T-helper 1 cell (primary cell): ENCODE data around the gene EIF4B.
"Not testable (repeated sequence)": the region's sequence is repeated elsewhere in the genome, so short reads cannot be mapped to it uniquely, and the experiment has no call there.

Experiments used
- DNase-seq, 5 donors: peaks; one replicate each; pipeline ENCODE4 v3.0.0-alpha.2; 2012 to 2020
- total RNA-seq, 4 donors: gene quantifications; one replicate each; lab custom pipeline; 2026; lab: John Stamatoyannopoulos, UW

Gene EIF4B
- 996 to 1,141 (median 1,060) reads per million in 4 donors for total RNA-seq

GRCh38 chr12:53005986-53006809, at the start of gene EIF4B:
TSS of gene EIF4B (plus strand) at chr12:53006456. CDS start at chr12:53006484, 28 bp downstream.
- DNase-seq: peak; percentile 100

GRCh38 chr12:52956987-52957386, 49.3 kb upstream of the EIF4B start:
- no peak for DNase-seq

DNA sequence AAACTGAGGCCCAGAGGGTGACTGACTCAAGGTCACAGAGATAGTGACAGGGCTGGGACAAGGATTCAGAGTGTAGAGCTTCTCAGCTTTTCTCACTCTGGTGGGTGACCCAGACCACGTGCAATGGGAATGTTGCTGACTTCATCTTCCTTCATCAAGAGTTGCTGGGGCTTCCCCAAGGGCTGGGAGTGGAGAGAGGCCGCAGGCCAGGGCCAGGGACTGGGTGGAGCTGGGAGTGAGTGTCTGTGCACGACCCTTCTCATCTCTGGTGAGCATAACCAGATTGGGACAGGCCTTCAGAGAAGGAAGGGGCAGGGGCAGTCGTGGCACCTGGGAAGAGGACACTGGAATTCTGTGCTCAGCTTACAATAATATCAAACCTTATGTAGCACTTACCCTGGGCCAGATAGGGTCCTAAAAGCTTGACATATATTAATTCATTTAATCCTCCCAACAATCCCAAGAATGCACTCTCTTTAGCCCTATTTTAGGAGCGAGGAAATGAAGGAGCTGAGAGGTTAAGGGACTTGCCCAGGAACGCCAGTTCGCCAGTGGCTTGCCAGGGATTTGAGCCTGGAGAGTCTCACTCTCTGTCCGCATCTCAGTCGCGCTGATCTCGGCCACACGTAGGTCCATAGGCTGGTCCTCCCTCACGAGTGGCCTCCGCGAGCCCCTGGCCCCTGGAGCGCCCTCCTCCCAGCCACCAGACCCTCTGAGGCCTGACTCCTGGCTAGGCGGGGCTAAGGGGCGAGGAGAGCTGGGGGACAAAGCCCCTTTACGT, 41.5 kb upstream of the EIF4B start:
- DNase-seq: no peak

DNA sequence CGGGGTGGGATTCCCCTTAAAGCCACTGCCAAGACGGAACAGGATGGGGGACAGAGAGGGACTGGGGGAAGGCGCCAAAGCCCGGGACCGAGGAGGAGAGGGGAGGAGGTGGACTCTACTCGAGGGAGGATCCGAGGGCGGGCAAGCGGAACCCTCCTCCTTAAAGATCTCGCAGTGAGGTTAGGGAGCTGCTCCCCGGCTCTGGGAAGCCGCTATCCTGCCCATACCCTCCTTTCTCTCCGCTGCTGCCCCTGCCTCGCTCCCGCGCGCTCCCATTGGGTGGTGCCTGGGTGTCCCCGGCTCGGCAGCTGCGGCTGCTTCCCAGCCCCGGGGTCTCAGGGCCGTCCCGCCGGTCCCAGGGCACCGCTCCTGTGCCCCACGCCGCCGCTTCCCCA, 40.9 kb upstream of the EIF4B start:
- DNase-seq: no peak

DNA sequence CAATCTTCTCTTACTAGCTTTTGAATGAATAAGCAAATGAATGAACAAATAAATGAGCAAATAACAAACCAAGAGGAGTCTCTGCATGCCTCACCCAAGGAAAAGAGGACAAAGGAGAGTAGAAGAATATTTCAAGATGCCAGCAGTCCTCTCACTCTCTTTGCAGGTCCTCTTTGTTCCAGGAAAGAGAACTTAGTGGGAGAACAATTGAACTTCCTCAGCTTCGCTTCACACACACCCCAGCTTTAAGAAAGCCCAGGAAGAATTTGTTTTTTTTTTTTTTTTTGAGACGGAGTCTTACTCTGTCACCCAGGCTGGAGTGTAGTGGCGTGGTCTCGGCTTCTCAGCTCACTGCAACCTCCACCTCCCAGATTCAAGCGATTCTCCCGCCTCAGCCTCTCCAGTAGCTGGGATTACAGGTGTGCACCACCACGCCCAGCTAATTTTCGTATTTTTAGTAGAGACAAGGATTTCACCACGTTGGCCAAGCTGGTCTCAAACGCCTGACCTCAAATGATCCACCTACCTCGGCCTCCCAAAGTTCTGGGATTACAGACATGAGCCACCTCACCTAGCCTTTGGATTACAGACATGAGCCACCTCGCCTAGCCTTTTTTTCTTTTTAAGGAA, 37.0 kb upstream of the EIF4B start:
- no peak for DNase-seq

DNA sequence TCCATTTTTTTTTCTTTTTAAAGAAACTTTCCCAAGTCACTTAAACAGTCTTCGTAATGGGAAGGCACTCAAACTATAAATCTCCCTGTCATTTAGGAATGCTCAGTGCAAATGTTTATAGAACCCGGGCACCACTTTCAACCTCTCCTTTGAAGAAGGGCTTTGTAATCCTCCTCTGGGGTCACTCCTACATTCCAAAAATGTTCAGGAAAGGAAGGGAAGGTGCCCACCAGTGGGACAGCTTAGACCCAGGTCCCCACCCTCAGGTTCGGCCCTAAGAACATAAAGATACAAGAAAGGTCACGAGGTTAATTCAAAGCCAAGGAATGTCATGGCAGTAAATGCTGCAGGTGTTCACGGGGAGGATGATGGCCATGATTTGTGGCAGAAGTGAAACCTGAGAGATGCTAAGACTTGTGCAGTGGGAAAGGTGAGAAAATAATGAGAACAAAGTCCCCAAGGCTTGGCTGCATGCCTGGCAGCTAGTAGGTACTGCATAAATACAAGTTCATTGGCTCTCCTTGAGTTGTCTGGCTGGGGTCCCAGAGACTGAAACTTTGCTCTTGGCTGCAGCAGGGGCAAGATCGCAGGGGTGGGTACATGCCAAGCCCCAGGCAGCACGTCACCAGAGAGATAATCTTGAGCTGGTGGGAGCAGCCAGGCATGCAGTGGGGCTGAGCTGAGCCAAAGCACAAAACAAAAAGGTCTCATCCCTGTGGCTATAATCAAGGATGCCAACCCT, 36.3 kb upstream of the EIF4B start:
- DNase-seq: no peak

- no peak for DNase-seq
Observed at GRCh38 chr12:52971679-52972329, 34.5 kb upstream of the EIF4B start.

DNA sequence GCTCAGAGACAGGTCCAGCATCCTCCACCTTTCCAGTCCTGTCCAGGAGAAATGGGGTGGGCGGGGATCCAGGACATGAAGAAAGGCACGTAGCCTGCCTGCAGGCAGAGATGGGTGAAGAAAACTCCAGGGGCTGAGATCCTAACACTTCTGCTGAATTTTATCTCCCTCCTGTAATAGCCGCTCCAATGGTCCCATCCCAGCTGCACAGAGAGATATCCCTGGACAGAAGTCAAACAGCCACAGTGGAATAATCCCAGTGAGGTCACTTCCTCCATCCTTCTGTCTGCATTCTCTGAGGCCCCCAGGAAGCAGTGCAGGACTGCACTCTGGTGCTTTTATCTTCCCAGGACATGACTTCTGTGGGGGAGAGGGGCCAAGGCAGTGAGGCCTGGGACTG, 31.1 kb upstream of the EIF4B start:
- DNase-seq: no peak

DNA sequence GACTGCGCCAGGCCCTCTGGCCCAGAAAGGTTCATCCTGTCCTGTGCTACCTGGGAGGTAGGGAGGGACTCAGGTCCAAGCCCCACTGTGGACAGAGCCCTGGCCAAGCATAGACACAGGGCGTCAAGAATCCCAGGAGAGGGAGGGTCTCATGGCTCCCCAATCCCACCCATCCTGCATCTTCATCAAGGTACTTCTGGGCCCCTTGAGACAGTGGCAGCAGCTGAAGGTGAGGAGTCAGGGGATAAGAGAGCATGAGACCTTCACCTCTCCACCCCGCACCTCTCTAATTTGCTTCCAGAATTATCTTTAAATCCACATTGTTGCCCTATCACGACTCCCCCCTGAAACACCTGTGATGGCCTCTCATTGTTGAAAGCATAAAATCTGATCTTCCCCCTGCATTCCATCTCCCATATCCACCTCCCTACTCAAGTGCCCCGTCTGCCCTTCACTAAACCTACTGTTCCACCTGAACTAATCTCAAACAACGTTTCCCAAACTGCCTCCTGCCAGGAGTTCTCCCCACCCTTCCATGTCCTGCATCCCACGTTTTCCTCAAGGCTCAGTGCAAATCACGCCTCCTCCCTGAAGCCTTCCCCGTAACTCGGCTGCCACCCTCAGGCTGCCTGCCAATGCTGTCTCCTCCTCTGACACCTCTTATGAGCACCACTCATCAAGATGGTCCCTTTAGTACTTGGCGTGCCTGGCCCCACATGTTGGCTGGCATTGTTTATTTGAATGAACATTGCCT, 30.3 kb upstream of the EIF4B start:
- no peak for DNase-seq

DNA sequence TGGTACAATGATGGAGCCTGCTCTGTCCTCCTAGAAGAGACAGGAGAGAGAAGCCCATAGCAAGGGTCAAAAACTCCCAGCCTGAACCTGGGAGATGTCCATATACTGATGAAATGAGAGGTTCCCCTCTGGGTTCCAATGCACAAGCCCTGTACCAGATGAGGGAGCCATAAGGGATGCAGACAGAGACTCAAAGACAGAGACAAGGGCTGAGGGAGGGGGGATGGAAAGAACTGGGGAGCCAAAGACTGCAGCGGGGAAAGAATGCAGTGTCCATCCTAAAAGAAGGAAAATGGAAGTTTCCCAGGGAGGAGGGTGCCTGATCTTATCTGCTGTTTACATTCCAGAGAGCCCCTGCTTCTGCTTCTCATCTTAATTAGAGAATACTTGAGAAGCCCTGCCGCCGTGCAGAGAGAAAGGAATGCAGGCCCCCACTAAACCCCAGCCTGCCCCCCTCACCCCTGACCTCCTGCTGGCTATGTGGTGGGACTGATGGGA, 29.6 kb upstream of the EIF4B start:
- no peak for DNase-seq

DNA sequence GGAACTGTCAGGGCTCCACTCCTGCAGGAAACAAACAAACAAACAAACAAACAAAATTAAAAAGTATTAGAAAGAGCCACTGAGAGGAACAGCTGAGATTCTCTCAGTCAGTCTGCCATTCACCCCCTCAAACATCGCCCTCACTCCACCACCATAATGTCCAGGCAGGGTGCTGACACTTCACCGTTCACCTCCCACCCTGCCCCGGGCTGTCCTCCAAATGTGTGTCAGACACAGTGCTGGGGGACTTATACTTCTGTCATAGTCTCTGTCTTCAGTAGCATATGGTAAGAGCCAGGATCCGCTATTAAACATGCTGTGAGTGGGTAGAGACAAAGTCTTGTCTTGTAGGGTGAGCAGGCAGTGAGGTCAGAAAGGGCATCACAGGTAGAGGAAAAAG, 29.1 kb upstream of the EIF4B start:
- no peak for DNase-seq

- no peak for DNase-seq
Observed at GRCh38 chr12:52980096-52980649, 26.1 kb upstream of the EIF4B start.

GRCh38 chr12:52980650-52981423, 25.4 kb upstream of the EIF4B start:
- peak; percentile 59 to 81 (median 72) for DNase-seq

DNA sequence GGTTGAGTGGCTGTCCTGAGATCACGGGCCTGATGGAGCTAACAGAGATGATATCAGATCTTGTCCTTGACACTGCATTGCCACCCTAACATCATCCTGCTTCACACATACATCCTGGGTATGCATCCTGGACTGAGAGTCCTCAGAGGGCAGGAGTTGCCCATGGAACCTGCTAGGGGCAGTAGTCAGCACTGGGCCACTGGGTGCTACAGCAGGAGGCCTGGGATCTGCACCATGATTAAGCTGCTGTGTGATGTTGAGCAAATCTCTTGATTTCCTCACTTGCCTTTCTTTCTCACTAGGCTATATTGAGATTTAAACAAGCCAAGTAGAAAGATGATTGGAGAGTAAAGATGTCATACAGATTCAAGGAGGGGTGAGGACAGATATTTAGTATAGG, 22.1 kb upstream of the EIF4B start:
- no peak for DNase-seq

- DNase-seq: no peak
Observed at GRCh38 chr12:52988898-52989297, 17.4 kb upstream of the EIF4B start.

DNA sequence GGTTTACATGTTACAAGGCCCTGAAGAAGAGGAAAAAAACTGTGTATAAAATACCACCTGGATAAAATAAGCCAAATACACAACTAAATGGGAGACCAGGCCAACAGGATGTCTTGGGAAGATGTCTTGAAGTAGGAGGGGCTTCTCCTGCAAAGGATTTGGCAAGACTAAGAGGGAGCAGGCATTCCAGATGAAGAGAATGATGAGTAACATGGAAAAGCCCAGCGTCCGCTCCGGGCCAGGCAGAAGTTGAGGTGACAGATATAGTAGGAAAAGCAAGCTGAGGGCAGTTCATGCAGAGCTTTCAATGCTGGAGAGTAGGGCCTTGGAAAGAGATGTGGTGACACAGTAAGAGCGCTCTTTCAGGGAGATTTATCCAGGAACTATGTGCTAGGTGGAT, 16.1 kb upstream of the EIF4B start:
- DNase-seq: no peak

DNA sequence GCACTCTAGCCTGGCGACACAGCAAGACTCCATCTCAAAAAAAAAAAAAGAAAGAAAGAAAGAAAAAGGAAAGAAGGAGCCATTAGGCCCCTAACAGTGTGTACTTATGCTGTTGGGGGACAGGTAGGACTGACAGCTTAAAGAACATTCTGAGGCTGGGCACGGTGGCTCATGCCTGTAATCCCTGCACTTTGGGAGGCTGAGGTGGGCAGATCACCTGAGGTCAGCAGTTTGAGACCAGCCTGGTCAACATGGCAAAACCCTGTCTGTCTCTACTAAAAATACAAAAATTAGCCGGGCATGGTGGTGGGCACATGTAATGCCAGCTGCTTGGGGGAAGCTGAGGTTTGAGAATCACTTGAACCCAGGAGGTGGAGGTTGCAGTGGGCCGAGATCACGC, 14.0 kb upstream of the EIF4B start:
- DNase-seq: not testable (repeated sequence)

DNA sequence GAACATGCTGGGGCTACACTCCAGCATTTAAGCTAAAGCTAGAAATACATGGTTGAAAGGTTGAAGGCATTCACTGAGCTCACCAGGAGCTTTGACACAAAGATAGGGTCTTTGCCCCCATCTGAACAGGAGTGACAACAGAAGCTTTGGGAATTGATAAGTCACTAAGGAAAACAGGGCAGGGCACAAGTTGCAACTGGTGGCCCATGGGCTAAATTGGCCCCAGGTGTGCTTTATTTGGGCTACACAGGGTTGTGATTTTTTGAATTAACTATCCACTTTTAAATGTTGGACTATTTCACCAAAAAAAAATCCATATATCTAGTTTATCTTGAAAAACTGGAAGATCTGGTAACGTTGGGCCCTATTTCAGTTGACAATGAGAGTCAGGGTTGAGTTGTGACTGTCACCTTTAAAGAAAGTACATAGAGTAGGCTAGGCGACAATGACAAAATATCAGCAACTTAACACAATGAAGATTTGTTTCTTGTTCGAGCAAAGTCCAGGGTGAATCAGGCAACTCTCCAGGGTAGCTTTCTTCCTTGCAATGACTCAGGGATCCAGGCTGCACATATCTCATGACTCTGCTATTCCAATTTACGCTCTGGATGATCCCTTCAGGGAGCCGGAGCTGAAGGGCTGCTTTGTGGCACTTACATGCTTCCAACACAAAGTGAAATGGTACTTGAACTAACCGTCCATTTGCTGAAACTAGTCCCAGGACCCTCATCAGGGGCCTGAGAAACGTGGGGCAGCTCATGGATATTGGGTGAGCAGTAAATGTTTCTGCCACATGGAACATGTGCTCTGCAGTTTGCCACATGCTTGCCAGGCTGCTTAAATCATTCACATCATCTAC, 13.3 kb upstream of the EIF4B start:
- DNase-seq: no peak

DNA sequence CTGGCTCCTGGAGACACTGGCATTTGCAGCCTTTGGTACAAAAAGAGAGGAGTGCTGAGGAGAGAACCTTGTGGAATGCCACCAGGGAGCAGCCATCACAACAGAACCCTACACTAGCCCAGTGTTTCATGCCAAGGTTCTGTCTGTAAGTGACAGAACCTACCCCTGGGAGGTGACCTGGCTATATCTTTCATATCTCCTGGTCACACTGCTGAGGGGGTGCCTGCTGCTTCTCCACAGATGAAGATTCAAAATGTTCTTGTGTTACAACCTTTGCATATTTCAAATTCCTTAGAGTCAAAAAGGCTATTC, 12.7 kb upstream of the EIF4B start:
- DNase-seq: no peak
